Endometrium (tissue), 2 donors: ENCODE data around the gene LEMD1.

Experiments used
- FAIRE-seq: peaks from 2 replicates; lab custom pipeline; 2012; peaks lifted over from hg19 to GRCh38; lab: Jason Lieb, UNC
- donor health status: control.
- donor health status: control.

LEMD1 gene

DNA sequence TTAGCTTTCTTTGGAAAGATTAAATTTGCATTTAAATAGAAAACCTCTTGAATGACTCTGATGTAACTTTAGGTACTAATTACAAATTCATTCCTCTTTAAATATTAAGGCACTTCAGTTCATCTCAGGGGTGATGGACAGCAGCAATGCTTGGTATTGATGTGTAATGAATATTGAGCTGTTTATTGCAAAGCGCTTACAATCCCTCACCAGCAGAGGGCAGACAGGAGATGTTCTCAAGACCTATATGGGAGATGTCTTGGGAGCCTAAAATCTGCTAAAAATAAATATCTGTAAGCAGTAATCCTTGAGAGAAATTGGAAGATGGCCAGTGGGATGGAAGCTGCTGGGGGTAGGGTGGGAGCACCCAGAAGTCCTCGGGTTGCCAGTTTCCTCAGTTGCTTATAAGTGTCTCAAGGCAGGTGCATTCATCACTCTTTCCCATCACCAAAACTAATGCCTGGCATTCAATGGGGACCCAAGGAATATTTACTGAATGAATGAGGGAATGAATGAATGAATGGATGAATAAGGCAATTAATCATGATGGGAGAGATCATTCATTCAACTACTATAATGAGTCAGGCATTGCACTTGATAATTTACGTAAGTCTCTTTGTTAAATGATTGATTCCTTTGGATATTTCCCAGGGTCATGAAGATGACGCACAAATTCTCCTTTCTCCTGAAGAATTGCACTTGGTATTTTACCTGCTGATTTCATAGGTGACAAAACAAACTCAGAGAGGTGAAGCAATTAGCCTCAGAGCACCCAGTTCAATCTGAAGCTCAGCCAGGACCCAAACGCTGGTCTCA is 67.4 kb downstream of the LEMD1 start:
- no peak for FAIRE-seq

DNA sequence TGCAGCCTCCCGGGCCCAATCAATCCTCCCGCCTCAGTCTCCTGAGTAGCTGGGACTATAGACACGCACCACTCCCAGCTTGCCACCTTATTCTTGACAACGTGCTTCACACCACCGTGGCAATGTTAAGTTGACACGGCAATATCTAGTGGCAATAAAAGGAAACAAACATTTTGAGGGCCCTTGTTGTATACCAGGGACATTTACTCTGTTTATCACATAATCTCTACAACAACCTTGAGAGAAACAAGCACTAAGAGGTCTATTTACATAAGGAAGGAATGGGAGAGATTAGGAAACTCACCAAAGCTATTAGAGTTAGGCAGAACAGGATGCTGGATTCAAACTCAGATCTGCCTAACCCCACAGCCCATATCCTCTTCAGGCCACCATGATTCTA is 68.2 kb downstream of the LEMD1 start:
- FAIRE-seq, result no peak

DNA sequence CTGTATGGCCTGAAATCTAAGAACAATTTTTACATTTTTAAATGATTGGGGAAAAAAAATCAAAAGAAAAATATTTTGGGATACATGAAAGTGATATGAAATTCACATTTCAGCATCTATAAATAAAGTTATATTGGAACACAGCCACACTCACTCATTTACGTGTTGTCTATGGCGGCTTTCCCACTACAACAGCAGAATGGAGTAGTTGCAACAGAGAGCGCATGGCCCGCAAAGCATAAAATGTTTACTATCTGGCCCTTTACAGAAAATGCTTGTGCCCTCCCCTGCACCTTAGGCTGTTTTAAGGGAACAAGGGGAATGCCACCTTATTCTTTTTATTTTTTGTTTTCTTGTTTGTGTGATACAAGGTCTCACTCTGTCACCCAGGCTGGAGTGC is 68.7 kb downstream of the LEMD1 start:
- no peak for FAIRE-seq

DNA sequence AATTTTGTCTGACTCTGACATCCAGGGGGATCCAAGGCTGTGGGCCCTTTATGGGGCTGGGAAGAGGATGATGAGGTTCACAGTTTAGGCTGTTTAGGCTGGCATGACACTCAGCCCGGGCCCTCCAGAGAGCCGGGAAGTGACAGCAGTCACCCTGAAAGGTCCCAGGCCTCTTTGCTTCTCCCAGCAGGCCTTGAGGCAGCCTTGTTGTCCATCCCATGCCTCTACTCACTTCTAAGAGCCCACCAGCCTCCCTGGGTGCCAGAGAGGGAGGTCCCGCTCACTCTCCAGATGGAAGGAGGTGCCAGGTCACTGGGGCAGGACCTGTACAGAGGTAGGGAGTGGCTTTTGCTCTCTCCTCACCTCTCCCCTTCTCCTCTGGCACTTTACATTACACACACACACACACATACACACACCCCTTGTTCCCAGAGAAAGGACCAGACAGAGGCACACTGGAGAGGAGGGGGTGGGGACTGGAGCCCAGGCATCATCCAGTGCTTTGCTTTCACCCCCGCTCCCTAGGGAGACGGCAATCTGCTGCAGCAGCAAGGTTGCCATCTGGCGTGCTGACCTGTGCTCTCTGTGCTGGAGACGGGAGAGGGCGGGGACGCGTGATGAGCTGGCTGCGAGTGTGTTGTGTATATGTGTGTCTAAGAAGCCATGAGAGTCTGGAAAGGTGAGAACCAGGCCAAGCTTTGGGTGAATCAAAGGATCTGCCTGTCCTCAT is 69.7 kb downstream of the LEMD1 start:
- no peak for FAIRE-seq

DNA sequence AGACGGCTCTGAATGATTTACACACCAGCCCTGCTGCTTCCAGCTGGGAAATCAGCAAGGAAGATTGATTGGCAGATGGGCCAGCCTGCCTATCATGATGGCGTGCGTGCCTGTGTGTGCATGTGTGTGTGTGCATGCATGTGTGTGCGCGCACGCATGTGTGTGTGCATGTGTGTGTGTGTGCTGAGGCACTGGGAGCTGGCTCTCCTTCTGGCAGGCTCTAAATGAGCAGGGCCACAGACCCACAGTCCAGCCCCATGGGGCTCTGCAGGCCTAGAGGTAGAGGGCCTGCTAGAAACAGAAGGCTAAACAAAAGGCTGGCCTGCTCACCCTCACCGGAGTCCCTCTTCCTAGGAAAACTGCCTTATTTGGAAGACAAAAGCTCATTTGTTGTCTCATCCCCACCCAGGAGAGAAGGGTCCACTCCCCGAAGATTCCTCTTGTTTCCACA is 71.1 kb downstream of the LEMD1 start:
- FAIRE-seq, result no peak

DNA sequence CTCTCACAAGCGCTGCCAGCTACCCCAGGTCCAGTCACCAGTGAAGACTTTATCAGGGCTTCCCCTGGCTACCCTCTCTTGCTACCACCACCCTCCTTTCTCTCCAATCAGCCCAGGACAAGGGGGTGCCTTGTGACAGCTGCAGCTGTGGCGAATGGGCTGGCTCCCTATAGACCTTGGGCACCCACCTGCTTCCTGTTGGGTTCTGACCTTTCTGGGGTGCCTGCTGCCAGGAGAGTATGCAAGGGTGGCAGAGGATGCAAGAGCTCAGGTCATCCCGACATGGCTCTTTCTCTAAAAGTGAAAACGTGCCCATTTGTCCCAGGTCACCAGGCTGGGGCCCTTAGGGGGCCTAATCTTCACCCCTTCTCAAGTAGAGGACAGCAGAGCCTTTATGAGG is 71.7 kb downstream of the LEMD1 start:
- FAIRE-seq, result no peak

DNA sequence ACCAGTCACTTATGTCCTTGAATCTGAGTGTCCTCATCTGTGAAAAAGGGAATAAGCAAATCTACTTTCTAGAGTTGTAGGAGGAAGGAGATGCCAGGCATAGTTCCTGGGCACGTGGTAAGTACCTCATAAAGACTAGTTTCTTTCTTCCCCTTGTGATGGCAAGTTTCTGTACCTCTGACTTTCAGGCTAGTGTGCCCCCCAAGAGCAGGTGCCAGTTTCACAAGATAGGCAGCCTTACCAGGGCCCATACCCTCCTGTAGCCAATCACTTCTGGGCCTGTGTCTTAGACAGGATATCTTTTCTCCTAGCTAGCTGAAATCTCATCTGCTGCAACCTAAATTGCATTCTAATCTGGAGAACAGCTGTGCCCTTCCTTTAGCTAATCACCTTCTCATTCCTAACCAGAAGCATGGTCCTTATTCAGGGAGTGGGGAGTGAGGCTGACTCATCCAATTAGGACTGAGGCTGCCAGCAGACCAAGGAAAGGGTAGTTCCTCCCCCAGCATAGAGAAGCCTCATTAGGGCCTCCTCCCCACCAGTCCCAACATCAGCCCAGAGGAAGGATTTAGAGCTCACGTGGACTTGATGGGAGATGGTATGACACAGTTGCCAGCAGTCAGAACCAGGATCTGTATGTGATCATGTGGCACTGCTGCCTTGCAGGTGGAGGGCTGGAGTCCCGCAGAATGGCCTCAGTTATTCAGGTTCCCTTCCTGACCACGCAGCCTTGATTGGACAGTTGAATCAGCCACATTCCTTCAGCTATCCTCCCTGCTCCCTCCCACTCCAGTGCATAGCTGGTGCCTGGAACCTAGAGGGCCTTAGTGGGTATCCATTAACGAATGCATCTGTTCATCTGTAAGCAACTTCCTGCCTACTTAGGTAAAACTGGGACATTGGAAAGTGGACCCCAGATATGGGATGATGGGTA is 73.0 kb downstream of the LEMD1 start:
- no peak for FAIRE-seq

DNA sequence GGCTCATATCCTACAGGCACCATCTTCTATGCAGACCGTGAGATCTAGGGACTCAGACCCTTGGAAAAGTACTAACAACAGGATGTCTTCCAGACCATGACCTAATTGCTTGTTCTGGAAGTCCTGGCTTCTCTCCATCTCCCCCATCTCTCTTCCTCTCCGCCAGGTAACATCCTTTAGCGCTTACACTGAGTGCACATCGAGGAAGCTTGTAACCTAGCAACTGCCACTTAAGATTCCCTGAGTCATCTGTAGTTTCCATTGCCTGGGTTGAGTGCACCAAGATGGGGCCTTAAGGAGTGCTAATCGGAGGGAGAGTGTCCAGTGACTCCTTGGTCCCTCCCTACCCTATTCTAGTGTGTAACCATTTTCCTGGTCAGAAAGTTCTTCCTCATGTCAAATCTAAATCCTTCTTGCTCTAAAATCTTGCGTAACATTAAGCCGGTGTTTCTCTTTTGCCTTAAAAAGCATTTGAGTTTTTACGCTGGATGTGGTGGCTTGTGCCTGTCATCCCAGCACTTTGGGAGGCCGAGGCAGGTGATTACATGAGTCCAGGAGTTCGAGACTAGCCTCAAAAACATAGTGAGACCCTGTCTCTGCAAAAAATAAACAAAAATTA is 74.8 kb downstream of the LEMD1 start:
- FAIRE-seq, result no peak

DNA sequence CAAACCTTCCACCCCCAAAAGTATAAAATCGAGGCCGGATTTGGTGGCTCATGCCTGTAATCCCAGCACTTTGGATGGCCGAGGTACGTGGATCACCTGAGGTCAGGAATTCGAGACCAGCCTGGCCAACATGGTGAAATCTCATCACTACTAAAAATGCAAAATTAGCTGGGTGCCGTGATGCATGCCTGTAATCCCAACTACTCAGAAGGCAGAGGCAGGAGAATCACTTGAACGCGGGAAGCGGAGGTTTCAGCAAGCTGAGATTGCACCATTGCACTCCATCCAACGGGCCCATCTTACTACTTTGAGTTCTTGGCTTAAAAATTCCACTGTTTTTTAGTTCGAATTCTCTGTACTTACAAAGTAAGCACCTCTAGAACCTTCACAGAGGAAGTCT is 76.1 kb downstream of the LEMD1 start:
- no peak for FAIRE-seq

DNA sequence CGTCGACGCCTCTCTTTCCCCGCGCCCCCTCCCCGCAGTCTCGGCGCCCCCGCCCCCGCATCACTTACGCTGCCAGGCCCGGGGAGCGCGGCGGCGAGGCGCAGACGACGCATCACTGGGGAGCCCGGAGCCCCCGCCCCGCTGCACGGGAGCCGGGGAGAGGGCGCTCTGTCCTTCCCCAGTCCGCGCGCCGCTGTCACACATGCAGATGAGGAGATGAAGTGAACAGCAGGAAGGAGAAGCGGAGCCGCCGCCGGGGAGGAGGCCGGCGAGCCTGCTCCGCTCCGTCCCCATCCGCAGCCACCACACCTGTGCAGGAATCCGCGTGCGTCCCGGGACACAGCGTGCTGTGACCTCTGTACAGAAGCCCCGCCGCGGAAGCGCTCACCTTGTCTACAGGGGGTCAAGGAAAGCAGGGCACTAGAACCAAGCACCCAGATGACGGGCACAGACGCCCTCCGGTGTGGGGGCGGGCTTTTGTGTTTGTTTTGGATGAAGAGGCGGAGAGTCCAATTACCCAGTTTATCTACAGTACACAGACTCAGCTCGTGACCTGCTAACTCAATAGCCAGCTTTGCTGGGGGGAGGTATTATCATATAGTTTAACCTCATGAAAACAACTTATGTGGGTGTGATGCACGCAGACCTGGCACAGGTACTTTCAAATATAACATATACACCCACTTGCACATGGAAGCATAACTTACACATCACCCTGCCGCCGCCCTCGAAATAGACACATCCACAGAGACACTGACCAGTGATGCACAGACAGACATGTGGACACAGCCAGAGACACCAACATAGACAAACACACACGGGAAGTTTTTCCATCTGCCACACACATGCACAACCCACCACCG is 77.6 kb downstream of the LEMD1 start:
- no peak for FAIRE-seq

DNA sequence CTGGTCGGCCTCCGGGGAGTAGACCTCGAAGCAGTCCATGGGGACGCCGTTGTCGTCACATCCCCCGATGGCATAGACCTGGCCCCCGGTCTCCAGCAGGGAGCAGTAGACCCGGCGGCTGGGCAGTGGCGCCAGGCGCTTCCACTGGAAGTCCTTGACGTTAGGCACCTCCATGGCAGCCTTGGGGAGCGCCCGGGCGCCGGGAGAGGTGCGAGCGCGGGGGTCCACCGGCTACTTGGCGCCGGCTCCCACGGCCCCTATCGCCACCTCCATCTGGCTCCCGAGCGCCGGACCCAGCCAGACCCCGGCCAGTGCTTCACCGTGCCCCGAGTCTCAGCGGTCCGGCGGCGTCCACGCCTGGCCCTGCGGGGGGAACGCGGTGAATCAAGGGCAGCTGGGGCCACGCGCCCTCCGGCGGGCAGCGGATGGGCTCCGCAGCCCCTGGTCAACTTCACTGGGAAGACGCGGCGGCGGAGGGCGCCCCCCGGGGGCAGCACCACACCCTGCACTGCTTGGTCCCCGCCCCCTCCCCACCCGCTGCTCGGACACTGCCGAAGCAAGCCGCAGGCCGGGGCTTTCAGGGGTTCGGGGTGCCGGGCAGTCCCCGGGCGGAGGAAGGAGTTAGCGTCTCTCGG is 78.3 kb downstream of the LEMD1 start:
- no peak for FAIRE-seq

DNA sequence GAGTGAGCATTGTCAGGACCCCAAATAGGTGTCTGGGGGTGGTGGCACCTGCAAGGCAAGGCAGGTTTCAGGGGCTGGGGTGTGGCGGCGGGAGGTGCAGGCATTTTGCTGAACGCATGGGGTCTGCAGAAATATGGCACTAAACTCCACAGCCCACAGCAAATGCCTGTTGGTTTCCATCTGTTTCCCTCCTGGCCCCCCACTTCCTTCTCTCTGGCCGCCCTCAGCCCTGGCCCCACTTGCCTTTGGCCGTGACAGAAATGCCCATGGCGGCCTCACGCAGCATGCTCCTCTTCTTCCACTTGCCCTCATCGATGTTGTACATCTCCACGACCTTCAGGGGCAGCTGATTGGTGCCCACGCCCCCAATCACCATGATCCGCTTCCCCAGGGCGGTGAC is 78.9 kb downstream of the LEMD1 start:
- no peak for FAIRE-seq

DNA sequence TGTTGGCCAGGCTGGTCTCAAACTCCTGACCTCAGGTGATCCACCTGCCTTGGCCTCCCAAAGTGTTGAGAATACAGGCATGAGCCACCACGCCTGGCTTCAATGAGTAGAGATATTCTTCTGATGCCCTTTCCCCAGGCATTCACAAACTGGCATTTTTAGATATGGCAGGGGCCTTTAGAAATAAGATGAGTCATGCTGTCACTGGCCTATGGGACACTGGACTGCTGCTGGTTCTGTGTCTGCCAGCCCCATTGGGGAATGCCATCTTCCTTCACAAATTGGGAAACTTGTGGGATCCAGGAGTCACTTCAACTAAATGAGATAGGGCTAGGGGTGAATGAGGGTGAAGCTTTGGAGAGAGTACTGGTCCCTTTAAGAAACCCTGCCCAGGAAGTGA is 81.2 kb downstream of the LEMD1 start:
- no peak for FAIRE-seq

DNA sequence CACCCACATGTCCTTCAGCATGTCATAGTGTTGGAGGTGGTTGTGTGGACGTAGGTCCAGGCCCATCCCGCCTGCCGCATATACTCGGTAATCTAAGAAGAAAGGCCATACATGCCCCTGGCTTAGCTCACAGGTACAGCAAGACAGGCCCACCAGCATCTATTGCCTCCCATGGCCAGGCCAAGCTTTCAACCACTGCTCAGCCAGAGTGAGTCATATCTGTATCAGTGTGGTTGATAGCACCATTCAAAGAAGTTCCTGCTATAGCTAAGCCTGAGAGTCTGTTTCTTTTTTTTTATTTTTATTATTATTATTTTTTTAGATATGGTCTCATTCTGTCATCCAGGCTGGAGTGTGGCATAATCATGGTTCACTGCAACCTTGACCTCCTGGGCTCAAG is 82.1 kb downstream of the LEMD1 start:
- no peak for FAIRE-seq

DNA sequence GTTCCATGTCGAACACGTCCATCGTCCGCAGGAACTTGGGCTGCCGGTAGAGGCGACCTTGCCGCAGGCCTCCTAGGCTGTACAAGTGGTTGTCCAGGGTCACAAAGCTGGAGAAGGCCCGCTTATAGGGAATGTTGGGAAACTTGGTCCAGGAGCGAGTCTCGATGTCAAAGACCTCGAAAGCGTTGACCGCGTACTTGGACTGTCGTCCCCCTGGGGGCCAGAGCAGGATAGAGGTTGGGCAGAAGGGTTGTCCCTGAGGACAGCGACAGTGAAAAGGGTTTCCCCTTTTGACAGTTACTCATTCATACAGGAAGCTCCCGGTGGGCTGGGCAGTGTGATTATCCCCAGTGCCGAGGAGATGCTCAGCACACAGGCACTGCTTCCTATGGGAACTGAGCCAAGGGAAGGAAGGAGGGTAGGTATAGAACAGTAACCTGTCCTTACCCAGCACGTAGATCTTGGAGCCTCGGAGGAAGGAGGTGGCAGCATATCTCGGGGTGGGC is 82.6 kb downstream of the LEMD1 start:
- no peak for FAIRE-seq

DNA sequence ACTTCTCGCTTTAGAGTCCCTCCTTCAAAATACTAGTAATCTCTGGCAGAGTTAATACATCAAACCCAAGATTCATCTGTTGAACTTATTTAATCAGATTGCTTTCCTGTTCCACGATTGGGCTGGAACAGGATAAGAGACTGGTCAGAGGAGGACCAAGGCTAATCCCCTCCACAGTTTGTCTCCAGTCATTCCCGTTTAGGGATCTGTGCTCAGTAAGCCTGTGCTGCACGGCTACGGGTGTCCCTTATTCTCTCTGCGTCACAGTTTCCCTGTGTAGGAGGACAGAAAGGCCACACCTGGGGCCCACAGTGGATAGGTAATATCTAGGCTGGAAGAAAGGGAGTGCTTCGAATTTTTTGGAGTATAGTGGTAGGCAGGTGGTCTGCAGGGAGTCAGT is 83.8 kb downstream of the LEMD1 start:
- FAIRE-seq, result no peak

DNA sequence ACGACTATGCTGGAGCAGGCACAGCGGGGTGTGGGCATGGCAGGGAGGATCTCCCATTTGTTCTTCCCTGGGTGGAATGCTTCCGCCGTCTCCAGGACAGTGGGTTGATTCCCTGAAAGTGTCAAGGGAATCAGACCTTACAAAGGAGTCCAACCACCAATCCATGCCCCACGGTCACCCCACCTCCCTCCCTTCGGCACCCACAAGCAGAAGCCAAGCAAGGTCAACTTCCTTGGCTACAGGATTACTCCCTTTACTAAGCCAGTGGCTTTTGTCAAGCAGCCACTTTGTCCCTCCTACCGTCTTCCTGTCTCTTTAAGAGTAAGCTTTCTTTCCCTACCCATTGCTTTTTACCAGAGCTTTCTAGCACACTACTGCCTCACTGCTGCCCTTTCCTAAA is 84.4 kb downstream of the LEMD1 start:
- no peak for FAIRE-seq

DNA sequence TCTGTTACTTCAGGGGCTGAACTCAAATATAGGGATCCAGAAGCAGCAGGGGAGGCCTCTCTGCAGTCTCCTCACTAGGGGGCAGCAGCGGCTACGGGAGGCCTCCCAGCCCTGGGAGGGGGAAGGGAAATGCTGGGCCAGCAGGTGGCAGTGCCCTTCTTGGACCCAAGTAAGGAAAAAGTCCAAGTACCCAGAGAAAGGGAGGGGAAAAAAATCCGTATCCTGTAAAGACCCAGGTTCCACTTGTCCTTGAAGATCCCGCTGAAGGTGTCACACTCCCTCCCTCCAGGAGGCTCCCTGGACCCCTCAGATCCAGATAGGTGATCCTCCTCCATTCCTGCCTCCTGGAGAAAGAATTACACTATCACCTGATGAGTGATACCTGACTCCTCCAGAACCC is 86.2 kb downstream of the LEMD1 start:
- no peak for FAIRE-seq

DNA sequence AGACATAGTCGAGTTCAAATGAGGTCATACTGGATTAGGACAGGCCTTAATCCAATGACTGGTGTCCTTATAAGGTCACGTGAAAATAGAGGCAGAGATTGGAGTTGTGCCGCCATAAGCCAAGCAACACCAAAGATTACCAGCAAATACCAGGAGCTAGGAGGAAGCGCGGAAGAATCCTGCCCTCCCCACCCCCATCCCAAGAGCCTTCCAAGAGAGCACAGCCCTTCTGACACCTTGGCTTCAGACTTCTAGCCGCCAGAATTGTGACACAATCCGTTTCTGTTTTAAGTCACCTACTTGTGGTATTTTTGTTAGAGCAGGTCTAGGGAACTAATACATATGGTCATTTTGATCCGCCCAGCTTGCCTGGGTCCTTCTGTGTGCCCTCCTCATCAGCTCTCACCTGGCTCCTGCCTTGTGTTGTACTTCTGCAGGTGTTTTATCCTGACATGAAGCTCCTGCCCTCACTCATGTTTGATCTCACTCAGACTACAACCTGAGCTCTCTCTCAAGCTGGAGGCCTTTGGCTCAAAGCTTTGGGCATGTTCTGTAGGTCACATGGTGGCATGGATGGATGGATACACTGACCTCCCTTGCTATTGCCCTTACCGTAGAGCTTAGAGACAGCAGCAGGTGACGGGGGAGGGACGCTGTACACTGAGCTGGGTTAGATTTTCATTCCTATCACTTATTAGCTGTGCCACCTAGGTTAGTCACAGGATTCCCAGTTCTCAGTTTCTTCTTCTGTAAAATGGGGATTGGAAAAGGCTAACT is 89.7 kb downstream of the LEMD1 start:
- no peak for FAIRE-seq
